Measurements from ENCODE around the gene MMUT.
A peak's percentile ranks its signal among the peaks of the same experiment; 100 is the strongest.

The MMUT gene

GRCh38 chr6:49463612-49463967 lies 537 bp upstream of the MMUT start:
- in situ Hi-C loops (cut with HindIII; ENCODE audit: low sequenced_read_pairs), result no loop called here
- H3K4me3 ChIP-seq (ENCODE audit: low read depth, low read length), result peak overlapping the region; percentile 99
- no peak for TF ChIP-seq CTCF (IDR thresholded peaks at IDR 0.05; ENCODE audit: low read depth, low read length)
- no peak for DNase-seq (ENCODE audit: low read depth, low spot score)

GRCh38 chr6:49462599-49462926 lies 490 bp downstream of the MMUT start:
- peak overlapping the region; percentile 99 for H3K4me3 ChIP-seq (ENCODE audit: low read depth, low read length)
- no peak for TF ChIP-seq CTCF (IDR thresholded peaks at IDR 0.05; ENCODE audit: low read depth, low read length)
- no peak for DNase-seq (ENCODE audit: low read depth, low spot score)
- in situ Hi-C loops (cut with HindIII; ENCODE audit: low sequenced_read_pairs), result no loop called here

- DNase-seq (ENCODE audit: low read depth, low spot score), result no peak
- peak overlapping the region; percentile 99 for H3K4me3 ChIP-seq (ENCODE audit: low read depth, low read length)
Observed at GRCh38 chr6:49462071-49462470, 982 bp downstream of the MMUT start.

GRCh38 chr6:49457771-49458170 lies 5.3 kb downstream of the MMUT start:
- DNase-seq (ENCODE audit: low read depth, low spot score), result peak; percentile 5
- TF ChIP-seq CTCF (IDR thresholded peaks at IDR 0.05; ENCODE audit: low read depth, low read length), result no peak
- H3K4me3 ChIP-seq (ENCODE audit: low read depth, low read length), result no peak overlapping the region
- in situ Hi-C loops (cut with HindIII; ENCODE audit: low sequenced_read_pairs), result no loop called here

More at GRCh38 chr6:49462071-49462470, 982 bp downstream of the MMUT start:
- in situ Hi-C loops (cut with HindIII; ENCODE audit: low sequenced_read_pairs), result no loop called here
- no peak for TF ChIP-seq CTCF (IDR thresholded peaks at IDR 0.05; ENCODE audit: low read depth, low read length)

GRCh38 chr6:49454787-49455709 lies 8.0 kb downstream of the MMUT start:
- no peak for TF ChIP-seq CTCF (IDR thresholded peaks at IDR 0.05; ENCODE audit: low read depth, low read length)
- no peak overlapping the region for H3K4me3 ChIP-seq (ENCODE audit: low read depth, low read length)
- DNase-seq (ENCODE audit: low read depth, low spot score), result no peak
- in situ Hi-C loops (cut with HindIII; ENCODE audit: low sequenced_read_pairs), result no loop called here

- in situ Hi-C loops (cut with HindIII; ENCODE audit: low sequenced_read_pairs), result no loop called here
- peak; percentile 35 for TF ChIP-seq CTCF (IDR thresholded peaks at IDR 0.05; ENCODE audit: low read depth, low read length)
- no peak overlapping the region for H3K4me3 ChIP-seq (ENCODE audit: low read depth, low read length)
- peak; percentile 10 for DNase-seq (ENCODE audit: low read depth, low spot score)
Observed at GRCh38 chr6:49453221-49453620, 9.8 kb downstream of the MMUT start.
